Forelimb muscle (tissue), 1 donor: ENCODE data around the gene CREB3L2. TPM values are rescaled to one million over a fixed set of nuclear protein-coding genes. Genes with fewer than 3 reads are reported as not detected.

Source experiments
- DNase-seq: peaks from one replicate; pipeline ENCODE4 v3.0.0-alpha.2; 2013; ENCODE audit warnings: low read depth
- polyA plus RNA-seq: library from polyadenylated mRNA; unstranded; fragments of 120-200 nt; gene quantifications from one replicate; pipeline ENCODE4 v1.2.1, GENCODE V29; 2013; ENCODE audit not compliant: insufficient read length

Gene CREB3L2
- polyA plus RNA-seq, 1 donor: 27.5 TPM

DNA sequence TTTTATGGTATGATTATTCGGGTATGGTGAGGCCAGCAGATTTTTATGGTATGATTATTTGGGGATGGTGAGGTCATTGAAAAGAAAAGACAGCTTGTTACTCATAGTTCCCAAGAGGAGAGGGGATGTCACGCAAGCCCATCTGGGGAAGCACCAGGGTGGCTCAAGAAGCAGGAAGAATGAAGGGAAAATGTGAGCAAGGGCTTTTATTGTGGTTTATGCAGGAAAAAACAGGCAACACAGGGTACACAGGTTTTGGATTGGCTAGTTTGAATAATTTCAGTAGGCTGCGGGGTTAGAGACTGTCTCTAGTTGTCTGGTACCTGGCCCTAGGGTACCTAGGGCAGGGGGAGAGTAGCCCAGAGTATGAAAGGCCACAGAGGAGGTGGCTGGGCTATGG is 128.4 kb downstream of the CREB3L2 start:
- DNase-seq: no peak

DNA sequence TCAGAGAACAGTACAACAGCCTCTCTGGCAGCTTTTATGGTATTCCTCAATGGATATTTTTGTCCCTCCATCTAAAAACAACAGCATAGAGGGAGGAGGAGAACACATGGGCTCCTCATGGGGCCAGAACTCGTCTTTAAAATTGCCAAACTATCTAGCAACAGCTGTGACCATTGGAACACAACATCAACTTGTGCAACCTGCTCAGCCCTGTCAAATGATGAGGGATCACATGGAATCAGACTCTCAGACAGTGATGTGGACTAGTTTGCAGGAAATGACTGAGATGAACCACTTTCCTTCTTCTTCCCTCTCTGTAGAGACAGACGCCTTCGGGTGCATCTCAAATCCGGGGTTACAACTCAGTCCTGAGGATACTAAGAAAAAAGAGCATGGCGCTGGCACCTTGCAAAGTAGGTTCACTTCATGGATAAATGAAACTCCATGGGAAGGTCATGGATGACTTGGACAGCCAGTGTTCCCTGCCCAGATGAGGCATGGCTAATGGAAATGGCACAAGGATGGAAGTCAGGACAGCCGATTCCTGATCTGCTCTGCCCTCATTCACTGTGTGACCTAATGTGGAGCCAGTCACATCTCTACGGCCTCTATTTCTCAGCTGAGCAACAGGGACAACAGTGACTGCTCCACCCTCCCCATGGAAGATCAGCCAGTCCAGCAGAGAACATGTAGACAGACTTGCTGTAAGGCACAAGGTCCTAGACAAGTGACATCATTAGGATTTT is 130.5 kb downstream of the CREB3L2 start:
- DNase-seq: no peak

DNA sequence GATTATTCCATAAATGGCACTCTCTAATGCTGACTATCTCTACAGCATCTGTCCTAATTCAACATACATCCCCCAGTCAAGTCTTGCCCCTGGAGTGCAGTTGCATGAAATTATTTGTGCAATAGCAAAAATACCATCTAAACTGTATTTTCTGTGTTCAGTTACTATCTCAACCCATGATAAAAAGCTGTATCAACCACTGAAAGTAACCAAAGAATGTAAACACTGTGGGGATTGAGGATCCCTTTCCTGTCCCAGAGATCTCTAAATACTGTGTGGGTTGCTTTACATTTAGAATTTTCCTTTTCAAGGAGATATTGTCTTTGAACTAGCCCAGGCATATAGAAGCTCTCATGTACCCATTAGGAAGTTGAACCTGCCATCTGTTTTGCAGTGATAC is 131.2 kb downstream of the CREB3L2 start:
- DNase-seq: no peak

DNA sequence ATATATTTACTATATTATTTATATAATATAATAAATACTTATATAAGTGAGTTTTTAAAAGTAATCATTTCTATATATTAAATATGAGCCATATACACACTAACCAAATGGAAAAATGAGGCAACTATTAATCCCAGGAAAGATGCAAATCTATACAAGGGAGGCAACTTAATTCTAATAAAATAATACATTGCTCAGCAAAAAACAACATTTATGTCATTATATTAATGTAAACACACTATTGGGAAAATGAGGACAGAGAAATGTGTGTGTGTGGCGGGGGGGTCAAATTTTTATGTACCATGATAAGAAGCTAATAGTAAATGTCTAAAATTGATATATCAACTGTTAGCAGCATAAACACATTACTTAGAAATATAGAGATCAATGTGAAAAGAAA is 131.8 kb downstream of the CREB3L2 start:
- DNase-seq: no peak

DNA sequence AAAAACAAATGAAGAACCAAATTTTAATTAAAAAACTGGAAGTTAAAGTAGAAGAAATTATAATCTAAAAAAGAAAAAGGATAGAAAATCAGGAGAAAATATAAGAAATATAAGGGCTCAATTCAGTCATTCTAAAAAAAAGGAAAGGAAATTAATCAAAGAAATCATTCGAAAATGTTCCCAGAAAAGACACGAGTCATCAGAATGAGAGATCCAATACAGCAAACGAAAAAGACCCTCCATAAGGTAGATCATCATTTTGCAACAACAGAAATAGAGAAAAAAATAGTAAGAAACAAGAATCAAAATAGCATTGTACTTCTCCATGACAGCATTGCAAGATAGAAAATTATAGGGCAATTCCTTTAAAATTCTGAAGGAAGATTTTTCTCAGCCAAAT is 132.6 kb downstream of the CREB3L2 start:
- DNase-seq: no peak

DNA sequence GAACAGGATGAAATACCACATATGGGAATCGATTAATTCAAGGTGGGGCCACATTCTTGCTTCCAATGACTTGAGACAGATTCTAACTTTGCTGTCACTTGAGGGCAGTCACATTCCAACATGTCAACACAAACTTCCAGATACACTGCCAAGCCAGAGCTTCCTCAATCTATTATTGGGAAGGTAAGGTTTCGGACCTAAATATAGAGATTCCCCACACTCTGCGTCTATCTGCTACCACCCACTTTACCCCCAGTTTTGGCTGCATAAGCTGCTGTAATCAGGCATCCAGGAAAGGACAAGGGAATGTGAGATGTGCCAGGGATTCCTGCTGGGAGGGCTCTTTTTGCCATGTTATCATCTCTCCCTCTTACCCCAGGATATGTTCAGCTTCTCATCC is 134.6 kb downstream of the CREB3L2 start:
- no peak for DNase-seq

DNA sequence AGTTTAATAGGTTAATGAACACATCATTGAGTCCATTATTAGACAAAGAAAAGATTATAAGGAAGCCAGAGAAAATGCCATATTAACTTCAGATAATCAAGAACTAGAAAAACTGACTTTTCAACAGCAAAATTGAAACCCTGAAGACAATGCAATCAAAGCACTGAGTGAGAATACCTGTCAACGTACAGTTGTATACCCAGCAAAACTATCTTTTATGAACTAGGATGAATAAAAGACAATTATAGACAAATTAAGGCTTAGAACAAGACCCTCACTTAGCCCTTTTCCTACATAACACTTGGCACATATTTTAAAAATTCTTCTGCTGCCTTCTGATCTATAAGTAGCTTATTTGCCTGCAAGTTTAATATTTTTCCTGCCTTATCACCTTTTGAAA is 136.1 kb downstream of the CREB3L2 start:
- no peak for DNase-seq

DNA sequence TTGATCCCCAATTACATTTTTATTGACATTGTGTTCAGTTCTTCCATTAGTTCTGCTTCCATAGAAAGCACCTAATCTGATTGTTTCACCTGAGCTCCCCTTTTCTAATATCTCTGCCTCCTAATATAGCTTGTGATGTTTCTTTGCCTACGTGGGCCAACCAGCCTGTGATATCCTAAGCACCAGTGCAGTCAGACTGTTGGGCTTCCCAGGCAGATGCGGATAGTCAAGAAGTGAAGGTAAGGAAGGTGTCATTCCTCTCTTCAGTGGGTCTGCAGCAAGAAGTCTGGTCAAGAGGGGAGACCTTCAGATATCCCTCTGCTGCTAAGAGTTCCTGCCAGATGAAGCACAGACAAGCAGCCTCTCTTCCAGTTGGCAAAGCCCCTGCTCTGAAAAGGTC is 138.9 kb downstream of the CREB3L2 start:
- DNase-seq: no peak

DNA sequence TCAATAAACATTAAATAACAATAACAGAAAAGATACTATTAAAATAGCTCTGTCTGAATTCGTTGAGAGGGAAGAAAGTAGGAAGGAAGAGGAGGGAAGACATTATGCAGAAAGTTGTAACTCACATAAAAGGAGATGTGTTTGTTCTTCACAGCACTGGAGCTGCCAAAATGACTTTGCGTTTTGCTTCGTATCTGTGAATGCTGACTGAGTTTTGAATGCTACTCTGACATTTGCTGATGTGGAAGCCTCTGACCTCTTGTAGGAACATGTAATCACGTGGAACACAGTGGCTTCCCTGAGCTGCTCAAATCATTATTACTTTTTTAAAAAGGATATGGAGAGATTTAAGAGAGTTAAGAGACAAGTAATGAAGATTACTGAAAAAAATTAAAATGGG is 139.5 kb downstream of the CREB3L2 start:
- no peak for DNase-seq

DNA sequence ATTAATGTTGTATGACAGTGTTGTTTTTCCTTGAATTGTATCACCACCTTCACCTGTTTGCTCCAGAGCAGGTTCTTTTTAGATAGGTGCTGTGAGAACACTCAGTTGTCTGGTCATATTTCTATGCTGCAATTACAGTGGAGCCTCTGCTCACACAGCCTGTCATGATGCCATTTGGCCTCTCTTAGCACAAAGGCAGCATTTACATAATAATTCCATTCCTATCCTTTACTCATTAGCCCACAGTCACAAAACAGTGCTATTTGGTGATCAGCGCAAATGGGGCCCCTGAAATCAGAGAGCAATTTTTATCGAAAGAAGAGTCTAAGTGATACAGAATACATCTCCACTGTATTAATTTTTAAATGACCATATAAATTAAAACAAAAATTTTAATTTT is 141.3 kb downstream of the CREB3L2 start:
- DNase-seq: no peak

DNA sequence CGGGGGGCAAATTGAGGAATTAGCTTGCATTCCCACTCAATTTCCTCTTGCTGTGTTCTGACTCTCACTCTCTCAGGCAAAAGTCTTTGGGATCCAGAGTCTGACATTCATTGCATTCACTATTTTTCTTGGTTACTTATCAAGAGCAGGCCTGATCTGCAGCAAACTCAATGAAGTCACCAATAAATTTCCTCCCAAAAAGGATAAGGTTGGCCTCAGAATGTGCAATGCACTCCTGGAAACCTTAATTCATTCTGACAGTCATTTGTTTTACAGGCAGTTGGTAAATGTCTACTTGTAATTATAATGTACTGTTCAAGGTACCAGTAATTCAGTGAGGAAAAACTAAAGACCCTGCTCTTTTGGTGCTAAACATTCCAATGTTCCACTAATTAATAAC is 148.8 kb downstream of the CREB3L2 start:
- no peak for DNase-seq

DNA sequence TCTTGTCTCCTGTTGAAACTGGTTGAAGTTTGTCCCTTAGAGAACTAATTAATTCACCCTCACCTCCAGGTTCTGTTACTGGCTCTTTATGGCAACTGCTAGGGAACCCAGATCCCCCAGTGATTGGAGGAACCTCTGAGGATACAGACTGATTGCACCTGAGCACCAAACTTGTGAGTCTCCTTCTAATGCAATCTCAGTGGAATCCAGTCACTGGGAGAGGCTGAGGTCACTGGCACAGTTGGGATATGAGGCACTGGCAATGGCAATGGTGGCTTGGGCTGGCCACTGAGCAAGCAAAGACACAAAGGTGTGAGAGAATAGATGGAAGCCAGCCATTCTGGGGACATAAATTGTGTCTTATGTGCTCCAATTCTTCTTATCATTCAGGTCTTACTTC is 149.8 kb downstream of the CREB3L2 start:
- no peak for DNase-seq

DNA sequence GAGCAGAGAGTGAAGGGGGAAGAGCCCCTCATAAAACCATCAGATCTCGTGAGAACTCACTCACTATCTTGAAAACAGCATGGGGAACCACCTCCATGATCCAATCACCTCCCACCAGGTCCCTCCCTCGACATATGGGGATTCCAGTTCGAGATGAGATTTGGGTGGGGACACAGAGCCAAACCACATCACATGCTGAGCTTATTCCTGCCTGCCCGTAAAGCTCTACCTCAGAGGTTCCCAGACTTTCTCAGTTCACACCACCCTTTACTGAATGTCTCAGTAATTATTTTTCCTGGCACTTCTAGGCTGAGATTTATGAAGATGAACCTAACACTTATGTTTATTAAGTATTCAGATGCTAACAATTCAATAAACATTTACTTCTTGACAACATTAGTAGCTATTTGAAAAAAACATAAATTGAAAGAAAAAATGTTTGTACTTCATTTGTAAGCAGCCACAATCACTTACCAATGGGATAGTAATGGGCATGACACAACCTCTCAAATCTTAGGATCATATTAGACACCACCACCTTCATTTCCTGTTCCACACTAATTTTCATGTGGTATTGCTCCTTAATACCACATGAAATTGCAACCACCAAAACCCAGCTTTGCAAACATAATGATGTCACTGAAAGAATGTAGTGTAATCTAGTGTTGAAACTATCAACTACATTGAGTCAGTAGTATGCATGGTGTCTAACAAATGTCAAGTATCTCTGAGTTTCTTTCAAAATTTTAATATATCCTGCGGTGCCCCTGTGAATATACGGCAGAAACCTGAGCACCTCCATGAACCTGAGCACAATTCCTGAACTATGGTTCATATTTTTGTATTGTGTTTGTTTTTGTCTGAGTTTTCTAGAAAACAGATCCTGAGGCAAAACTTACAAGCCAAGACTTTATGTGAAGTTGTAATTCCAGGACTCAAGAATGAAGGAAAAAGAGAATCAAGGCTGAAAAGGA is 150.6 kb downstream of the CREB3L2 start:
- no peak for DNase-seq

DNA sequence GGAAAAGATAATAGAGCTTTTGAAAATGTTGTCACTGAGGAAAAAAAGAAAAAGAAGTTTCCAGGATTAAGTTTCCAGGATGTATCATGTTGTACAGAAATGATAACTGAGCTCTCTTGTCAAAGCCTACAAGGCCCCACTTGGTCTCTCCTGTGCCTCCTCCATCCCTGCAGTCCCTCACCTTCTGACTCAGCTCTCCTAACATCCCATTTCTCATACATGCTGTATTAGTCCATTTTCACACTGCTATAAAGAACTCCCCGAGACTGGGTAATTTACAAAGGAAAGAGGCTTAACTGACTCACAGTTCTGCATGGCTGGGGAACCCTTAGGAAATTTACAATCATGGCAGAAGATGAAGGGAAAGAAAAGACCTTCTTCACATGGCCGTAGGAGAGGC is 151.3 kb downstream of the CREB3L2 start:
- DNase-seq: no peak

DNA sequence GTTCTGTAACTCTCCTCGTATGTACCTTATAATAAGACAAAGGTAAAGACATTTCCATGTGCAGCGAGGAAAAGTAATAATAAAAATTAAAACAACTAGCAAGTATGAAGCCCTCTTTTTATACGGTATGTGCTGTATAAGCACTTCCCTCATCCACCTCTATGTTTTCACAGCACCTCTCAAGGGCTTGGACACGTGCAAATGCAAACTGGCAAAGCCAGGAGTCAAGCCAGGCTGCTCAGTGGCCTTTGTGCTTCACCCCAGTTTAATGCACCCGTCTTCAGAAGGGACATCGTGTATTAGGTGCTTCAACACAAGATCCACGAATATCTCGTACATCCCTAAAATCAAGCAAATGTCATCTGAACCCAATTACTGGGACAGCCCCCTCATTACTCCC is 153.8 kb downstream of the CREB3L2 start:
- DNase-seq: no peak

DNA sequence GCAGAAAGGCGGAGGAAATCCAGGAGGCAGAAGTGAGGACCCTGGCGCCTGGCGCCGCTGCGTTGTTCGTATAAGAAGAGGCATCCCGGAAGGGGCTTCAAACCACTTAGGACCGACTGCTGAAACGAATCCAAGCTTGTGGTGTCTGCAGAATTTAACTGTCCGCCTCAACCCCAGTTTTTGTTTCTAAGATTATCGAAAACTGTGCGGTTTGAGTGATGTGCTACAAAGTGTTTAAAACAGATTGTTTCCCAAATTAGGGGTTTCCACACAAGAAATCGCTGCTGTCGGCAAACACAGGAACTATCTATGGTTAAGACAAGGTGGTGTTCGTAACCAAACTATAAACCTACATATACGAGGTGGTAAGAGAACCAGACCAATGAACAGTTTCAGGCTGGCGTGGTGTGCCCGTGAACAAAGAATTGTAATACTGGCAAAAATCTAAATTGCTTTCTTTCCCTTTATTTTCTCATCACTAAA is 154.3 kb downstream of the CREB3L2 start:
- DNase-seq: no peak

DNA sequence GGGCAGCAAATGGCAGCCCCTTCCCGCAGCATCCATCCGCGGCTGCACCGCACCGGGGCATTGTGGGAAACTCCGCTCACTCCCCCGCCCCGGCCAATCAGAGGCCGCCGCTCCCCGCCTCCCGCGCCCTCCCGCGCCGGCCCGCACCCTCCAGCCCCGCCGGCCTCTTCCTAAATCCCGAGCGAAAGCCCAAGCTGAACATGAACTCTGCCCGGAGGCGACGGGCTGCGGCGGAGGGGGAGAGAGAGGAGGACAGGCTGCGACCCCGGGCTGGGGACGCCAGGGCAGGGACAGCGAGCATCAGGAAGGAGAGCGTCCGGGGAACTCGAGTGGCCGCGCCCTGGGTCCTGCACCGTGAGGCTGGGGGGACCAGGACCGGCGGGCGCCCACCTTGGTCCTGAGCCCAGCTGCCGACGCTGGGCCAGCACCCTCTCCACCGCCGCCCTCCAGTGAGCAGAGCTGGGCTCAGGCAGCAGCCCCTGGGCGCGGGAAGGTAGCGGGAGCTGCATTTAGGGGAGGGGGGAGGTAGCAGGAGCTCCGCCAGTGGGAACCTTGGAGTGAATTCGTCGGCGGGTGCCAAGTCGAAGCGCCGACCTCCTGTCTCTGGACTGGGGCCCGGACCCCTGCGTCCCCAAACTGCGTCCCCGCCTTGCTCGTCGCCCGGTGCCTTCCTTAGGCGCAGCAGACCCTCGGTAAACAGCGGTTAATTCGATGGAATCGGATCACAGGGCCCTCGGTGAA is 154.9 kb downstream of the CREB3L2 start, which contains the start of gene DGKI:
DGKI (minus strand) TSS at position 148 of the 741 bp plus-strand sequence.
- no peak for DNase-seq

DNA sequence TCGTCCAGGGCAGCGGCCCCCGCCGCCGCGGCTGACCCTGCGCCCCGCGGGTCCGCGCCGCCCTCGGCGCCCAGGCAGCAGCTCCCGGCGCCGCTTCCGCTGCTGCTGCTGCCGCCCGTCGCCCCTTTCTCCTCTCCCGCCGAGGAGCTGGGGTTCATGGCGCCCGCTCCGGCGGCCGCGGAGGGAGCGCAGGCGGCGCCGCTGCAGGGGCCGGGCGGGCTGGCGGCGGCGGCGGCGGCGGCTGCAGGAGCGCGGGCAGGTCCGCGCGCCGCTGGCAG is 155.4 kb downstream of the CREB3L2 start:
- no peak for DNase-seq

DNA sequence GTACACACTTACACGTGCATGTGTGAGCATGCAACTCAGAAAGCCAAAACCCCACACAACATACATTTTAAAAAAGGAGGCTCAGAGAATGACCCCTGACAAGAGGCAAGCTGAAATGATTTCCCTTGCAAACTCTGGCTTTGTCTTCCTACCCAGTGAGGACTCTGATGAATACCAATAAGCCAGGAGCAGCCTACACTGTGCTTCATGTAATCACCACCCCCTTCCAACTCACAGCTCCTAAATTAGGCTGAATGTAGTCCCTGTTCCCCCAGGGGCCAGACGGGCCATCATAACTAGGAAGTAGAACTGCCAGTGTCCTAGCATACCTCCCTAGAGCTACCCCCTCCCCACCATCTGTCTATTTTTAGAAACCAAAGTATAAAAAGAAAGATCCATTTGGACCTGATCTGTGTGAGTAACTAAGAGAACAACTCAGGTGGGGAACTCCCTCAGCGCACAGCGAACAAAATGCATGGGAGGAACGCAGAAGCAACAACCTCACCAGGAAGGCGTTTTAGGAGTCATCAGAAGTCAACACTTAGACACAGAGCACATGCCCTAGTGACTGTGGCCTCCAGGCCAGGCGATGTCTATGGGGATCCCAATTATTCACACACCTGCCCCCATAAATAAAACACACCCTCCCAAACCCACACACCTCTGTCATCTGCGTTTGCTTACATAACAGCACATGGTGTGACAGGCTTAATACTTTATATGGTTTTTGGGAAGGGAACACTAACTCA is 157.0 kb downstream of the CREB3L2 start:
- DNase-seq: no peak

DNA sequence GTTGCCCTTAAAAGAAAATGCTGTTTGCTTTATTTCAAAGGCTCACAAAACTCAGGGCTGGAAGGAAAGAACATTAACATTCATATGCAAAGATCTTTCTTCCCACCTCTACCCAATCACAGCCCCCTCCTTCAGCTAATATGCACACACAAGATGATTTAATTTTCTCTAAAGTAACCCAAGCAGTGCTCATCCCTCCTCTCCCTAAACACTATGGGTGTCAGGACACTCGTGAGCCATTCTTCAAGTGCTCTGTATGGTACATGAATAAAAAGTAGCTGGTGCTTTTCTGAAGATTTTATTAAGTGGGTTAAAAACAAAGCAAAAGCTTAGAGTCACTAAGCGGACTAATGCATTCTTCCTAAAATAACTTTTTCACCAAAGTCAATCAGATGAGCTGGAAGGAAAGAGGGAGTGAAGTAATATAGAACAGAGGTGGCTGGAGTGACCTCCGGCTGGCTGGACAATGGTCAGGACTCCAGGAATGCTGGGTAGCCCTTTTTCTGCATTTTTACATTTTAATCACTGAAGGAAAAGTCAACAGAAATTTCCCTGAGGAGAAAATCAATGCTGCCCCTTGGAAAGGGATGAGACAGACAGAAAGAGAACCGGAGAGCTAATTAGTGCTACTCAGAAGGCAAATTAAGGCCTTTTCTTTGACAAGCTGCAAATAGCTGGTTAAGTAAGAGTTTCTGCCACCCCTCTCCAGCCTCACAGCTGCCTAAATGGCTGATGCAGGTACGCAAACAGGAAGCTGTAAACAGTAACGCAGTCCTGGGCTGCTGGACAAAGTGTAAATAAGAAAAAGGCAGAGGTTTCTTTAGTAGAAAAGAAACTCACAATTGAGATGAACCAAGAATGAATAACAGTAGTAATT is 161.7 kb downstream of the CREB3L2 start:
- no peak for DNase-seq
